22Rv1 (cell line): Measurements from ENCODE around the gene LAMB4.

Experiments
- H3K27ac ChIP-seq: fragments of 450-650 bp; 2 replicates; pipeline ENCODE4 v1.5.1; 2017
- ZFX ChIP-seq: fragments of 450-650 bp; IDR thresholded peaks from 2 replicates; pipeline ENCODE4 v1.6.1; 2017; ENCODE audit warnings: antibody characterized with exemption, borderline replicate concordance
- TF ChIP-seq, protein P1 (sequence below): fragments of 450-650 bp; IDR thresholded peaks from 2 replicates; pipeline ENCODE4 v1.5.1; 2017; ENCODE audit warnings: mild to moderate bottlenecking

Gene LAMB4

DNA sequence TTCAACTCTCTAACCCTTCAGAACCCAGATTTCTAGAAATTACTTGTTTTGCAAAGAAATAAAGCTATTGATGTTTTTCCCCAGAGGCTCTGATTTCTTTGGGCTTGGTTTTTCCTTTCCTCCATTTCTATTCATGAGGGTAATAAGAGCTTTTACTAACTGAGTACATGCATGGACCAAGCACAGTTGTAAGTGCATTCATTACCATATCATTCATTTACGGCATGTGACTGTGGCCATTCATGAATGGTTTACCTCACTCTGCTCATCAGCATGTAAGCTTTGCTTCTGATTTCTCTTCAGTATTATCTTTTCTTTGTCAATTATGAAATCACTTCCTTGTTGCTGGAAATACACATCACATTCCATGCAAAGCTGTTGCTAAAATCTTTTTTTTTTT is 42.4 kb downstream of the LAMB4 start:
- TF ChIP-seq, protein P1, sequence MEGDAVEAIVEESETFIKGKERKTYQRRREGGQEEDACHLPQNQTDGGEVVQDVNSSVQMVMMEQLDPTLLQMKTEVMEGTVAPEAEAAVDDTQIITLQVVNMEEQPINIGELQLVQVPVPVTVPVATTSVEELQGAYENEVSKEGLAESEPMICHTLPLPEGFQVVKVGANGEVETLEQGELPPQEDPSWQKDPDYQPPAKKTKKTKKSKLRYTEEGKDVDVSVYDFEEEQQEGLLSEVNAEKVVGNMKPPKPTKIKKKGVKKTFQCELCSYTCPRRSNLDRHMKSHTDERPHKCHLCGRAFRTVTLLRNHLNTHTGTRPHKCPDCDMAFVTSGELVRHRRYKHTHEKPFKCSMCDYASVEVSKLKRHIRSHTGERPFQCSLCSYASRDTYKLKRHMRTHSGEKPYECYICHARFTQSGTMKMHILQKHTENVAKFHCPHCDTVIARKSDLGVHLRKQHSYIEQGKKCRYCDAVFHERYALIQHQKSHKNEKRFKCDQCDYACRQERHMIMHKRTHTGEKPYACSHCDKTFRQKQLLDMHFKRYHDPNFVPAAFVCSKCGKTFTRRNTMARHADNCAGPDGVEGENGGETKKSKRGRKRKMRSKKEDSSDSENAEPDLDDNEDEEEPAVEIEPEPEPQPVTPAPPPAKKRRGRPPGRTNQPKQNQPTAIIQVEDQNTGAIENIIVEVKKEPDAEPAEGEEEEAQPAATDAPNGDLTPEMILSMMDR = no peak
- no peak for TF ChIP-seq ZFX
- no peak overlapping the region for H3K27ac ChIP-seq

- H3K27ac ChIP-seq = no peak overlapping the region
- TF ChIP-seq, protein P1 = no peak
- TF ChIP-seq ZFX = no peak
Observed at GRCh38 chr7:108086962-108087361, 43.2 kb downstream of the LAMB4 start.

DNA sequence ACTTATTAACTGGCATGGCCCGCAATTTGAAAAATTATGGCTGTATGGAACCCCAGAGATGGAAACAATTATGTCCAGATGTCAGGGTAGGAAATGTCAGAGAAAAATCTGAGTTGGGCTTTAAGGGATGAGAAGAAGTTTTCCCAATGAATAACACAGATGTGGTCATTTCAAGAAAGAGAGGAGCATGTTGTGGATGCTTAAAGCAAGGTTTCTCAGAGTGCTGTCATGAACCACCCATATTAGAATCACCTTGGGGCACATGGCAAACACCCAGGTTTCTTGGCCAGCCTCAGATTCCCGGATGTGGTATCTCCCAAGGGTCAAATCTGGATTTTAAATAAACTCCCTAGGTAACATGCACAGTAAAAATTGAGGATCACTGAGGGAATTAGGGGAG is 43.6 kb downstream of the LAMB4 start:
- H3K27ac ChIP-seq = no peak overlapping the region
- no peak for TF ChIP-seq ZFX
- TF ChIP-seq, protein P1 = no peak

DNA sequence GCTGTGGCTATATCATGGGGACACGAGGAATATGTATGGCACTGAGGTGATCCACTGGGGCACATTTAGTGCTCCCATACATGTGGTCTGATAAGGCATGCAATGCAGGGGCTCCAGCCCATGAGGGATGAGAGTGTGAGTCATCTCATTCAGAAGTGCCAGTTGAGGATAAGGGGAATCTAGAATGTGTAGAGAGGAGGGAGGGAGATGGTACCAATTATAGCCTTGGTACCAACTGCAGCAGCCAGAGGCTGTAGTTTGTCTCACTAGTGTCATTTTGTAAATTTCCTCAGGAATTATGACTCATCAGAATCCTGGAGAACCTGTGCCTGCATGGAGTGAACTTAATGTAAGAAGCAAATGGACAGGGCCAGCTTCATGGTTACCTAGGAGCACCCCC is 46.2 kb downstream of the LAMB4 start:
- TF ChIP-seq, protein P1 = no peak
- no peak for TF ChIP-seq ZFX
- no peak overlapping the region for H3K27ac ChIP-seq

DNA sequence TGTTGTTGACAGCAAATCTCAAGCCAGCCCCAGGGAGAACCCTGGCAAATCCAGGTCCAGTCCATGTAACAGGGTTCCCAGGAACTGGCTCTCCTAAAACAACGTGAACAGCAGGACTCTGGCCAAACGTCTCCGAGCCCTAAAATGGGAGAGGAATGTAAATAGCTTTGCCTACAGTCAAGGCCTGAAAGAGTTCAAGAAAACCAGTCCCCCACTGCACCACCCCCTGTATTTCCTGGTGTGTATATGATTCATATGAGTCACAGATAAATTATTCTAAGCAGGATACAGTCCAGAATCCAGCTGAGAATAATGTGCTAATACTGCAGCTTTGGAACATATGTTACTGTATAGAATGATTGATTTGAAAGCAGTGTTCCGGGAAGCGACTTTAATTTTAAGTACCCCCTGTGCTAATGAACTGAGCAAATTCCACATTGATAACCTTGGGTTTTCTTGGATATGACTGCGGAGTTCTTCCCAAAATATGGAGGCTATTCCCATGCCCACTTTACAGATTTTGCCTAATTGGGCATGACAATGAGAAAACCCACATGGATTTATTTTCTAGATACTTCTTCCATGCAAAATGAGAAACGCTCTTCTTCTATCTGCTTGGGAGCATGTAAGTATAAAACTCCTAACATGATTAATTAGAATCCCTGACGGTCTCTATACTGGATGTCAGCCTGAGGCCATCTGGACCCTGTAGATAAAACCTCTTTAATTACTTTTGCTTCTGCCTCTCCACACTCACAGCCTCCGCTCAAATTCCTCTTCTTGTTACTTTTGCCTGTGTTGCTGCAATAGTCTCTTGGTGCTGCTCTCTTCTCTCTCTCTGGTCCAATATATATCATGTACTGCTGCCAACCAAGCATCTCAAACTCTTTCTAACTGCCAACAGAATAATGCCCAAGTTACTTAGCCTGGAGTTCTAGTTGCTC is 50.2 kb downstream of the LAMB4 start:
- H3K27ac ChIP-seq = no peak overlapping the region
- TF ChIP-seq, protein P1 = no peak
- TF ChIP-seq ZFX = no peak

DNA sequence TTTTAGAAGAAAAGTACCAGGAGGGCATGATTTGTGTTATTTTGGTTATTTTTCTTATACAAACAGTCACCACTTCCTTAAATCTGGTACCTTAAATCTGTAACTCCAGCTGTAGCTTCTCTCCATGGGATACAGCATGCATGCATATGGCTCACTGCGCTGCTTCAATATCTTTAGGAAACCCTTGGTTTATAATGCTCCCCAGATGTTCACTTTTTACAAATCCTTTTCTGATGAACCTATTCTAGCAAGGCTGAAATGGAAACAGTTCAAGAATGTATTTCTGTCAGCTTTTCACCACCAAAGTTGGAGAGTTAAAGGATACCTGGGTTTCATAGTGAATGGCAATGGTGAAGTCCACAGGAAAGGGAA is 50.9 kb downstream of the LAMB4 start:
- H3K27ac ChIP-seq = no peak overlapping the region
- no peak for TF ChIP-seq ZFX
- TF ChIP-seq, protein P1 = no peak

DNA sequence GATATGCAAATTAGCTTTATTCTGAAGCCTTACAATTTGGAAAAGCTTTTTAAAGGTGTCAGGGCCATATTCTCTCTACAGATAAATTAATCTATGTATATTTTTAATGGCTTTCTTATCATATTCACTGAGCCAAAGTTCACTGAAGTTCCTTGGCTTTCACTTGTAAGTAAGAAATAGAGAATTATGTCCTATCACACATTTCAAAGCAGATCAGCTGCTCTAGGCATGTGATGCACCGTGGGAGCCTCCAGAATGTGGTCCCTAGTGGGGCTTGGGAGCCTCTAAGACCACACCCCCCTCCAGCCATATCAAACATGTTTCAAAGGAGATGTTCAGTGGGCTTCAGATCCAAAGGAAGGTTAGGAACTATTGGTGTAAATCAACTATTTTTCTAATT is 51.5 kb downstream of the LAMB4 start:
- no peak for TF ChIP-seq ZFX
- no peak overlapping the region for H3K27ac ChIP-seq
